HG02885 (cell line): Measurements from ENCODE around the gene PHRF1.

Experiments
- ATAC-seq: cut with Tn5 transposase; IDR thresholded peaks from one replicate; pipeline ENCODE4 v1.9.1; 2021; ENCODE audit warnings: mild to moderate bottlenecking; ENCODE audit not compliant: unreplicated experiment, poor library complexity

The PHRF1 gene

DNA sequence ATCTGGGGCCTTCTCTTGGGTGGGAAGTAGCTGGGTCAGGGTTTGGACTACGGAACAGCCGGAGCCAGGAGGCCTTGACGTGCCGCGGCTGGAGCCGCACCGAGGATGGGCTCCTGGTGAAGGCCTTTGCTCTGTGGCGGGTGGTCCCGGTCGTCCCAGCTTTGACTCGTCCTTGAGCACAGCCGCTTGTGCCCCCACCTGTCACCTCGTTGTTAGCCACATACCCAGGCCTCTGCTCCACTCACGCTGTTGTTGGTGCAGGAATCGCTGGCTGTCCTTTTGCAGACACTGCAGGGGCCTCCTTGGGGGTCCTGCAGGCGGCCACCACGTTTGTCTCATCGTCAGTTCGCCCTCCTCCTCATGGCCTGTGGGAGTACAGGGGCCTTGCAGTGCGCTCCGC, 17.1 kb downstream of the PHRF1 start:
- ATAC-seq: no peak

DNA sequence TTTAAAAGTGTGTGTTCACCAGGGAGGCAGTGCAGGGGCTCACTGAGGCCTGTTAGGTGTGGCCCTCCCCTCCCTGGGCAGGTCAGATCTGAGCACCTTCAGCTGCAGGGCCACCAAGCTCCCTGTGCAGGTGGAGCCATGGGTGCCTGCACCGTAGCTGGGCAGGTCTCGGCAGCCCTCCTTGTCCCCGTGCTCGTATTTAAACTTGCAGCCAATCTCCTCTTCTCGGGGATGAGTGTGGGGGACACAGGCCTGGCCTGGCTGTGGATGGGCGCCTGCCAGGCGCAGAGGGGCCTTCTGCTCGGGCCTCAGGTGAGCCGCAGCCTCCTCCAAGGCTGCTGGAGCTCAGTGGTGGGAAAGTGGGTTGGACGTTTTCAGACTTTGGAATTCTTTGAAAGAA, 19.1 kb downstream of the PHRF1 start:
- no peak for ATAC-seq

DNA sequence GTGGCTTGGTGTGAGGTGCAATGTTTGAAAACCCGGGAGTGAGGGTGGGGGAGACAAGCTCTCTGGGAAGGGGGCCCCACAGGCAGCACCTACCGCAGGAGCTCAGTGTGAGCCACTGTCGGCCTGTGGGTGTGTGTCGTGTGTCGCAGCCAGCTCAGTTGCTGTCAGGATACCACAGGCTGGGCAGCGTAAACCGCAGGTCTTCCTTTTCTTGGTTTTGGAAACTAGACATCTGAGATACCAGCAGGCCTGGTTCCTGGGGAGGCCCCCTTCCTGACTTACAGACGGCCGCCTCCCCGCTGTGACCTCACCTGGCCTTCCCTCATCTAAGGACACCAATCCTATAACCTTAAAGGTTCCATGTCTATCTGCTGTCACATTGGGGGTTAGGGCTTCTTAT, 20.1 kb downstream of the PHRF1 start:
- ATAC-seq: no peak

DNA sequence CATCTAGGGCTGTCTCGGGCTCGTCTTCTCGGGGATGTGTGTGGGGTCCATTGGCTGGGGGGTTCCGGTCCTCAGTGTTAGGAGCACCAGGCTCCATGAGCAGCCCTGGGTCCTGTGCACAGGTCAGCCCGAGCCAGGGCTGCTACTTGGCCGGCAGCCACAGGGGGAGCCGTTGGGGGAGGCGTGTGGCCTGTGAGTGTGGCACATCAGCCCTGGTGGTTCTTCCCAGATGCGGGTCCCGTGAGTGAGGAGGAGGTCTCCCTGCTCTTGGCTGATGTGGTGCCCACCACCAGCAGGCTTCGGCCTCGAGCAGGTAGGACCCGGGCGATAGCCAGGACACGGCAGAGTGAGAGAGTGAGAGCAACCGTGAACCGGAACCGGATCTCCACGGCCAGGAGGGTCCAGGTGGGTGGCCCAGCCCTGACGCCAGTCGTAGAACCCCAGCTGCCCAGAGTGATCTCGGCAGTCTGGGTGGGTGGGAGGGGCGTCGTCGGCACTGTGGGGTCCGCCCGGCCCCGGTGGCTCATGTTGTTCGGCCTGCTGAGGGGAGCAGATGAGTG, 21.0 kb downstream of the PHRF1 start:
- ATAC-seq: no peak

DNA sequence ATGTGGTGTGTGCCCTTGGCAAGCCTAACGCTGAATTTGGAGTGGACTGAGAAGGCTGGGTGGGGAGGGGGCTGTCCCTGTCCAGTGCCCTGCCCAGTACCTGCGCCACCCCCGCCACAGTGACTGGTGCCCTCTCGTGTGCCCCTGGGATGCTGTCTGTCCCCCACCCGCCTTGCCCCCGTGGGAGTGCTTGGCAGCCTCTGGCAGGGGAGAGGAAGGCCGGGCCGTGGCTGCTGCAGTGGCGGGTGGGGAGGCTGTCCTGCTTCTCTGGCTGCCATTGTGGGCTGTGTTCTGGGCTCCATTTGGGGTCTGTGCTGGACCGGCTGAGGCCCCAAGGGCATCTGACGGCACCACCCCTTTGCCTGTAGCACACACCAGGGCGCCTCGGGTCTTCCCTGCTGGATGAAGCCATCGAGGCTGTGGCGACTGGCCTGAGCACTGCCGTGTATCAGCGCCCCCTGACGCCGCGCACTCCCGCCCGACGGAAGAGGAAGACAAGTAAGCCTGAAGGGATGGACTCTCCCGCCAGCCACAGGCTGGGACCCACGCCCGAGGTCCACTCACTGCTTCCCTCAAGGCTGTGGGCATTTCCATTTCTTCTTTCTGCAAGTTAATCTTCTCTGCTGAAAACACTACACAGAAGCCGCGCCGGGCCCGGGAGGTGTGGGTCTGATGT, 21.9 kb downstream of the PHRF1 start:
- no peak for ATAC-seq

DNA sequence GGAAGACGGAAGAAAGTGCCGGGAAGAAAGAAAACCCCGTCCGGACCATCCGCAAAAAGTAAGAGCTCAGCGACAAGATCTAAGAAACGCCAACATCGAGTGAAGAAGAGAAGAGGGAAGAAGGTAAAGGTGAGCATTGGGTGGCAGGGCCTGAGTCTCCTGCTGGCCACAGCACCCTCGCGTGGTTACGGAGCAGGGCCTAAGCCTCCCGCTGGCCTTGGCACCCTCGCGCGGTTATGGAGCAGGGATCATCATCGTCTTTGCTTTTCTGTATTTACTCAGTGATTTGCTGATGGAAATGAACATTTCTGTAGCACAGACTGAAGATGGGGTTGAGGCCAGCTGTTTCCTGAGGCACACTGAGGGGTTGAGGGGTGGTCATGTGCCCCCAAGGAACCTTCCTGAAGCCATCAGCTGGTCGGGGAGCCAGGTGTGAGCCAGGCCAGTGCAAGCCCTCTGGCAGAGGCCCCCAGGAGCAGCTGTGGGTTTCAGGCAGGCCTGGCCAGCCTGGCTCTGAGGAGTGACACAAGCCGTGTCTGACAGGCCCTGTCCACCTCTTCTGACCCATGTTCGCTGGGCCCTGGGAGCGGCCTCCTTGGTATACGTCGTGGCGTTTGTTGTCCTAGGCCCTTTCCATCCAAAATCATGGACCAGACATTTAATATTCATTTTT, 25.4 kb downstream of the PHRF1 start:
- no peak for ATAC-seq

DNA sequence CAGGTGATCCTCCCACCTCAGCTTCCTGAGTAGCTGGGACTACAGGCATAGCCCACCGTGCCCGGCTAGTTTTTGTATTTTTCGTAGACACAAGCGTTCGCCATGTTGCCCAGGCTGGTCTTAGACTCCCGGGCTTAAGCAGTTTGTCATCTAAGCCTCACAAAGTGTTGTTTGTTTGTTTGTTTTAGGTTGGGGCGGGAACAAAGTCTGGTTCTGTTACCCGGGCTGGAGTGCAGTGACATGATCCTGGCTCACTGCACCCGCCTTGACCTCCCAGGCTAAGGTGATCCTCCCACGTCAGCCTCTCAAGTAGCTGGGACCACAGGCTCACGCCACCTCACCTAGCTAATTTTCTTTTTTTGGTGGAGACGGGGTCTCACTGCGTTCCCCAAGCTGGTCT, 26.9 kb downstream of the PHRF1 start:
- no peak for ATAC-seq

DNA sequence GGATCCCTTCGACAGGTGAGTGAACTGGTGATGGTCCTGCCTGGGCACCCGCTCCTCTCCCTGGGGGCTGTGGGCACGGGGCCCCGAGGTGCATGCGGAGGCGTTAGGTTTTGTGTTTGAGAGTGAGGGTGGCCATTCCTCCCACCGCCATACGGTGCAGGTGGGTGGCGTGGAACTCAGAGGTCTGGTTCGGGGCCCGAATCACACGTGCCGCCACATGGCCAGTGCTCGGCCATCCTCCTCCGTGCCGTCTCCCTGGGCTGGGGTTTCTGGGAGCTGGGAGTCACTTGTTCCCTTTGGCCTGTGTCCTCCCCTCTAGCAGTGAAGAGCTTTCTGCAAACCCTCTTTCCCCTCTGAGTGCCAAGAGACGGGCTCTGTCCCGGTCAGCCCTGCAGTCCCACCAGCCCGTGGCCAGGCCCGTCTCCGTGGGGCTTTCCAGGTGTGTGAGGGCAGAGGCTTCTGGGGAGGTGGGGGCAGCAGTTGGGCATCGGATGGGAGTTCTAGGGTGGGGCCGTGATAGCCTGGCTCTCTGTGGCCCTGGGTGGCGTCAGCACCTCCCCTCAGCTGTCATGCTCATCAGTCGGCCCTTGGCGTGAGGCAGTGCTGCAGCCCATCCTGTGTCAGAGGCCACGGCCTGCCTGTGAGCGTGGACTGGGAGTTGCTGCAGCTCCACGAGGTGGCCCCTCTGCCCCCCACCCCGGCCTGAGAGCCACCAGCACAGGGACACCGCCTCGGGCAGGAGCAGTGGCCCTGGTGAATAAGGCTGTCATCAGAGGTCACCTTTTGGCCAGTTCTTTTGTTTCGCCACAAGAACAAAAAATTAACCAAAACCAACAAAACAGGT, 29.2 kb downstream of the PHRF1 start:
- ATAC-seq: no peak

DNA sequence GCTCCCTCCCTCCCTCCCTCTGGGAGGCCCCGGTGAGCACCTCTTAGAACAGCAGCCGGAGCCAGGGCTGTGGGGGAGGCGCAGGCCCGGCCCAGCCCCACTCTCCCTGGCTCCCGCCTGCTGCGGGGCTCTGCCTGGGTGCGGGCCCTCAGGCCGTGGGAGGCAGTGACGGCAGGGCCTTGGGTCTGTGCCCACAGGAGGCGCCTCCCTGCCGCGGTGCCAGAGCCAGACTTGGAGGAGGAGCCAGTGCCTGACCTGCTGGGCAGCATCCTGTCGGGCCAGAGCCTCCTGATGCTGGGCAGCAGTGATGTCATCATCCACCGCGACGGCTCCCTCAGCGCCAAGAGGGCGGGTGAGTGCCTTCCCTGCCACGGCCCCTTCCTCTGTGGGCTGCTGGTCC, 30.0 kb downstream of the PHRF1 start:
- ATAC-seq: no peak

DNA sequence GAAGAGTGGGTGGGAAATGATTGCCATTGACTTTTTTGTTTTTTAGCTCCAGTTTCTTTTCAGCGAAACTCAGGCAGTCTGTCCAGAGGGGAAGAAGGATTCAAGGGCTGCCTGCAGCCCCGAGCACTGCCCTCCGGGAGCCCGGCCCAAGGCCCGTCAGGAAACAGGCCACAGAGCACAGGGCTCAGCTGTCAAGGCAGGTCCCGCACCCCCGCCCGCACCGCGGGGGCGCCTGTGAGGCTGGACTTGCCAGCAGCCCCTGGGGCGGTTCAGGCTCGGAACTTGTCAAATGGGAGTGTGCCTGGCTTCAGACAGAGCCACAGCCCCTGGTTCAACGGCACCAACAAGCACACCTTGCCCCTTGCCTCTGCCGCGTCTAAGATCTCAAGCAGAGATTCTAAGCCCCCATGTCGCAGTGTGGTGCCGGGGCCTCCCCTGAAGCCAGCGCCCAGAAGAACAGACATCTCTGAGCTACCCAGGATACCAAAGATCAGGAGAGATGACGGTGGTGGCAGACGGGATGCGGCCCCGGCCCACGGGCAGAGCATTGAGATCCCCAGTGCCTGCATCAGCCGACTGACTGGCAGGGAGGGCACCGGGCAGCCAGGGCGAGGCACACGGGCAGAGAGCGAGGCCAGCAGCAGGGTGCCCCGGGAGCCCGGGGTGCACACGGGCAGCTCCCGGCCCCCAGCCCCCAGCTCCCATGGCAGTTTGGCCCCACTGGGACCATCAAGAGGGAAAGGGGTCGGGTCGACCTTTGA, 30.9 kb downstream of the PHRF1 start:
- no peak for ATAC-seq

DNA sequence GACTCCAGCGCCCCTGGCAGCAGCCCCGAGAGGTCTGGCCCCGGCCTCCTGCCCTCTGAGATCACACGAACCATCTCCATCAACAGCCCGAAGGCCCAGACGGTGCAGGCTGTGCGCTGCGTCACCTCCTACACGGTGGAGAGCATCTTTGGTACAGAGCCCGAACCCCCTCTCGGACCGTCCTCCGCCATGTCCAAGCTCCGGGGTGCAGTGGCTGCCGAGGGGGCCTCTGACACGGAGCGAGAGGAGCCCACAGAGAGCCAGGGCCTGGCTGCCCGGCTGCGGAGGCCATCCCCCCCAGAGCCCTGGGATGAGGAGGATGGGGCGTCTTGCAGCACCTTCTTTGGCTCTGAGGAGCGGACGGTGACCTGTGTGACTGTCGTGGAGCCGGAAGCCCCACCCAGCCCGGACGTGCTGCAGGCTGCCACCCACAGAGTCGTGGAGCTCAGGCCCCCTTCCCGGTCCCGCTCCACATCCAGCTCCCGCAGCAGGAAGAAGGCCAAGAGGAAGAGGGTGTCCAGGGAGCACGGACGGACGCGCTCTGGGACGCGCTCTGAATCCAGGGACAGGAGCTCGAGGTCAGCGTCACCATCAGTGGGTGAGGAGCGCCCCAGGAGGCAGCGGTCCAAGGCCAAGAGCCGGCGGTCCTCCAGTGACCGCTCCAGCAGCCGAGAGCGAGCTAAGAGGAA, 31.8 kb downstream of the PHRF1 start:
- ATAC-seq: no peak

DNA sequence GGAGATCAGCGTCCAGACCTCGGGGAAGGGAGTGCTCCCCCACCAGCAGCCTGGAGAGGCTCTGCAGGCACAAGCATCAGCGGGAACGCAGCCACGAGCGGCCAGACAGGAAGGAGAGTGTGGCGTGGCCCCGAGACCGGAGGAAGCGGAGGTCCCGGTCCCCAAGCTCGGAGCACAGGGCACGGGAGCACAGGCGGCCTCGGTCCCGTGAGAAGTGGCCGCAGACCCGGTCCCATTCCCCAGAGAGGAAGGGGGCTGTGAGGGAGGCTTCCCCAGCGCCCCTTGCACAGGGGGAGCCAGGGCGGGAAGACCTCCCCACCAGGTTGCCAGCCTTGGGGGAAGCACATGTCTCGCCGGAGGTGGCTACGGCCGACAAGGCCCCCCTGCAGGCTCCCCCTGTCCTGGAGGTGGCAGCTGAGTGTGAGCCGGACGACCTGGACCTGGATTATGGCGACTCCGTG, 32.6 kb downstream of the PHRF1 start:
- ATAC-seq: no peak

DNA sequence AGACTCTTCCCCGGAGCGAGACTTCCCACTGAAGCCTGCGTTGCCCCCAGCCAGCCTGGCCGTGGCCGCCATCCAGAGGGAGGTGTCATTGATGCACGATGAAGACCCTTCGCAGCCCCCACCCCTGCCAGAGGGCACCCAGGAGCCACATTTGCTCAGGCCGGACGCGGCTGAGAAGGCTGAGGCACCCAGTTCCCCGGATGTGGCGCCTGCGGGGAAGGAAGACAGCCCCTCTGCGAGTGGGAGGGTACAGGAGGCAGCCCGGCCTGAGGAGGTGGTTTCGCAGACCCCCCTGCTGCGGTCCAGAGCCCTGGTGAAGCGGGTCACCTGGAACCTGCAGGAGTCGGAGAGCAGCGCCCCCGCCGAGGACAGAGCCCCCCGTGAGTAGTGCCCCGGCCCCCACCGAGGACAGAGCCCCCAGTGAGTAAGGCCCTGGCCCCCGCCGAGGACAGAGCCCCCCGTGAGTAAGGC, 33.1 kb downstream of the PHRF1 start:
- ATAC-seq: no peak

DNA sequence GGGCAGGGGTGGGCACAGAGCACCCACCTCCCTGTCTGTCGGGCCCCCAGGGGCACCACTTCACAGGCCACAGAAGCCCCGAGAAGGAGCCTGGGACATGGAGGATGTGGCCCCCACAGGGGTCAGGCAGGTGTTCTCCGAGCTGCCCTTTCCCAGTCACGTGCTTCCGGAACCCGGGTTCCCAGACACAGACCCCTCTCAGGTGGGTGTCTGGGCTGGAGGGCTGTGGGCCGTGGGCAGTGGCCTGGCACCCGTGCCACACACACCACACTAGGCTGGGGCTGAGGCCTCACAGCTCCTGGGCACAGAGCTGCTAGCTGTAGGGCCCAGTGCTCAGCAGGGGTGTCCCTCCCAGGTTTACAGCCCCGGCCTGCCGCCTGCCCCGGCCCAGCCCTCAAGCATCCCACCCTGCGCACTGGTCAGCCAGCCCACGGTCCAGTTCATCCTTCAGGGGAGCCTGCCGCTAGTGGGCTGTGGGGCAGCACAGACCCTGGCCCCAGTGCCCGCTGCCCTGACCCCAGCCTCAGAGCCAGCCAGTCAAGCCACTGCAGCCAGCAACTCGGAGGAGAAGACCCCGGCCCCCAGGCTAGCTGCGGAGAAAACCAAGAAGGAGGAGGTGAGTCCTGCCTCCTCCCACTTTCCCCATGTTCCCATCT, 34.0 kb downstream of the PHRF1 start:
- no peak for ATAC-seq

DNA sequence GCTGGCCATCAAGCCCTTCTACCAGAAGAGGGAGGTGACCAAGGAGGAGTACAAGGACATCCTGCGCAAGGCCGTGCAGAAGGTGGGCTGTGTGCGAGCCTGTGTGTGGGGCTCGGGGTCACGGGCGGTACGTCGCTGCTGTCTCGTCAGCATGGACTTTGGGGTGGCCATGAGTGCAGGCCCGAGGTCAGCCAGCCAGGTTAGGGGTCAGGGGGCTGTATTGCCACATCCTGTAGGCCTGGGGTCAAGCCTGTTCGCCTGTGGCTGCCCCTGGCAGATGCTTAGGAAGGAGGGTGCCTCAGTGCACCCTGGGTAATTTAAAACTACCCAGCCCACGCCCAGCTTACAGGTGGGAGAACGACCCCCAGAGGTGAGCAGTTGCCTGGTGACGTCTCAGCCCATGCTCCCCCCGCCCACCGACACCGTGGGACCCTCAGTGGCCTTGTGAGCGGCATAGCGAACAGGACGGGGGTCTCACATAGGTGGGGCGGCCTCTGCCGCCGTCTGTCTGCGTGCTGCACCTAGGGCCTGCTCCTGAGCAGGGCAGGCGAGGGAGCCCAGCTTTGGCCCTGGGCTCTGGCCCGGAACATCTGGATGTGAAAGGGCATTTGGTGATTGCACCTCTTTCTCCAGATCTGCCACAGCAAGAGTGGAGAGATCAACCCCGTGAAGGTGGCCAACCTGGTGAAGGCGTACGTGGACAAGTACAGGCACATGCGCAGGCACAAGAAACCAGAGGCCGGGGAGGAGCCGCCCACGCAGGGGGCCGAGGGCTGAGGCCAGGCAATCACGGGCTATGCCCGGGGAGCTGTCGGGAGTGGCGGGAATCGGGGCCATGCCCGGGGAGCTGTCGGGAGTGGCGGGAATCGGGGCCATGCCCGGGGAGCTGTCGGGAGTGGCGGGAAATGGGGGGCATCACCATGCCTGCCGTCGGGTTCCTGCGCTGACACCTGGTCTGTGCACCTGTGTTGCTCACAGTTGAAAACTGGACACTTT, 35.0 kb downstream of the PHRF1 start:
- ATAC-seq: no peak

DNA sequence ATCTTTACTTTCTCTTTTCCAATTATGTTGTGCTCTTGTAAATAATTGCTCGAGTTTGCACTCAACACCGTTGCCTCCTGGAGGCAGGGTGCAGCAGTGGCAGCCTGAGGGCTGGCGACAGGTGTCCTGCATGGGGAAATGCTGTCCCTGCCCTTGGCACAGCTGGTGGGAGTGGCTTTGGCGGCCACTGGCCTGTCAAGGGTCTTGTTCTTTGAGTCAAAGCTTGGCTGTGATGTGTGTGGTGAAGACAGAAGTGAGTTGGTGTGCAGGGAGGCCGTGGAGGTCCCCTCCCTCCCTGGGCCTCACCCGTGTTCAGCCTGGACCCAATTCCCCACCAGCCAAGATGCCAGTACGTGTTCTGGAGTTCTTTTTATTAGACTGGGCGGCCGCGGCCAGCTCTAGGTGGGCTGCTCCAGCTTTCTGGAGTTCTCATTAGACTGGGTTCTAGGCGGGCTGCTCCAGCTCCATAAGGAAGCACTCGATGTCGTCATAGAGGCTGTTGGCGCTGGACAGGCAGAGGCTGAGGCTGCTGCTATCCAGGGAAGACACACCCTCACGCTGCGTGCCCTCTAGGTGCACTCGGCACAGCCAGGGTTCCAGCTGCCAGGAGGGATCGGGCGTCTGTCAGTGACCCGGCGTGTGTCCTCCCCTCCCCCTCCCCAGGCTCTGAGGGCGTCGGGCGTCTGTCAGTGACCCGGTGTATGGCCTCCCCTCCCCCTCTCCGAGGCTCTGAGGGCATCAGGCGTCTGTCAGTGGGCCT, 36.1 kb downstream of the PHRF1 start:
- ATAC-seq: no peak

DNA sequence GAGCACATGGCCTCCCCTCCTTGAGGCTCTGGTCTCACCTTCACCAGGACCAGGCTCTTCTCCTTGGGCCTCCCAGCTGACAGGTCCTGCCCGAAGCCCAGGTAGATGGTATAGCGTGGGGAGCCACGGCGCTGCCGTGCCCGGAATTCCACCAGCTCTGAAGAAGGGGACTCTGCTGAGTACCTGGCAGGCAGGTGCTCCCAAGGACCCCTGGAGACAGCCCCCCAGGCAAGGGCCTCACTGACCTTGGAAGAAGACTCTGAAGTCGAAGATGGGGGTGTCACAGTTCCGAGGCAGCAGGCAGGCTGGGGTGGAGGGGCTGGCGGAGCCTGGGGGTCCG, 36.7 kb downstream of the PHRF1 start:
- no peak for ATAC-seq
